WTC11 (cell line): ENCODE results near the gene RECK.

Experiments used
- AFF4 ChIP-seq: sonication (generic); formaldehyde crosslinking; IDR thresholded peaks from 2 replicates; pipeline ENCODE4 v1.8.1; 2023; ENCODE audit warnings: mild to moderate bottlenecking, missing genetic modification reagents, borderline replicate concordance
- CREB1 ChIP-seq: sonication (generic); formaldehyde crosslinking; IDR thresholded peaks from 2 replicates; pipeline ENCODE4 v1.8.0; 2023; ENCODE audit warnings: mild to moderate bottlenecking, missing genetic modification reagents
- CTCF ChIP-seq: fragments of 200-600 bp; IDR thresholded peaks from 2 replicates; pipeline ENCODE4 v1.8.0; 2022; ENCODE audit warnings: antibody characterized with exemption
- RORB ChIP-seq: fragments of 250-450 bp; sonication (Bioruptor Pico); IDR thresholded peaks from 2 replicates; pipeline ENCODE4 v1.9.0; 2021; ENCODE audit warnings: mild to moderate bottlenecking
- ZNF423 ChIP-seq: fragments of 250-450 bp; sonication (Bioruptor Pico); IDR thresholded peaks from 2 replicates; pipeline ENCODE4 v2.1.2; 2022; ENCODE audit warnings: mild to moderate bottlenecking, moderate library complexity

- TF ChIP-seq CREB1 (CRISPR knock-in tag) (no peak), AFF4 (CRISPR knock-in tag) (no peak), CTCF (no peak), ZNF423 (no peak), RORB (CRISPR knock-in tag) (no peak)
Measured at GRCh38 chr9:36056896-36057295, 20.2 kb downstream of the RECK start.
